HEK293 (cell line): ENCODE data around the gene ZFP36.

ENCODE experiments used
- CTCF ChIA-PET: fragments of 350-600 bp; formaldehyde crosslinking; extraction: SDS; loops from one replicate; lab custom pipeline; 2021; ENCODE audit warnings: antibody characterized with exemption; lab: Yijun Ruan, JAX
- POLR2A ChIA-PET: fragments of 300-600 bp; formaldehyde crosslinking; extraction: SDS; loops from one replicate; lab custom pipeline; 2020; ENCODE audit warnings: antibody characterized with exemption, inconsistent platforms; lab: Yijun Ruan, JAX
- H3K27ac ChIP-seq: fragments of 200-500 bp; sonication (Bioruptor generic); 2 replicates; pipeline ENCODE4 v1.5.1; 2014; ENCODE audit warnings: low read depth, low read length, control low read depth, inconsistent platforms; ENCODE audit errors: extremely low read depth
- H3K36me3 ChIP-seq, 2 experiments: fragments of 200-500 bp in 1 of 2; sonication (Bioruptor generic) in 1 of 2; 1 replicate in 1 of 2; 2 replicates in 1 of 2; pipeline ENCODE4 v1.5.1; 2014 to 2017; ENCODE audit warnings: inconsistent platforms in 2 of 2, low read length in 2 of 2; ENCODE audit not compliant: control insufficient read depth in 2 of 2, insufficient read depth in 1 of 2
- H3K4me1 ChIP-seq: fragments of 200-500 bp; sonication (Bioruptor generic); 2 replicates; pipeline ENCODE4 v1.5.1; 2014; ENCODE audit warnings: mild to moderate bottlenecking, low read length, inconsistent platforms; ENCODE audit not compliant: control insufficient read depth, insufficient read depth
- H3K4me3 ChIP-seq: 2 replicates; pipeline ENCODE4 v1.5.1; 2011; ENCODE audit warnings: low read depth, mild to moderate bottlenecking, control low read depth, low read length, moderate library complexity
- H3K9me3 ChIP-seq: fragments of 200-500 bp; sonication (Bioruptor generic); 2 replicates; pipeline ENCODE4 v1.5.1; 2014; ENCODE audit warnings: low read depth, low read length, inconsistent platforms; ENCODE audit not compliant: control insufficient read depth, insufficient read depth
- EGR2 ChIP-seq: fragments of 450-650 bp; formaldehyde crosslinking; IDR thresholded peaks from 2 replicates; pipeline ENCODE4 v1.5.1; 2016; ENCODE audit warnings: low read depth, missing biosample characterization, missing genetic modification characterization
- ELK4 ChIP-seq: IDR thresholded peaks from 2 replicates; pipeline ENCODE4 v1.6.1; 2011; ENCODE audit warnings: mild to moderate bottlenecking, low read depth, low read length, borderline replicate concordance
- GLI2 ChIP-seq: fragments of 450-650 bp; formaldehyde crosslinking; IDR thresholded peaks from 2 replicates; pipeline ENCODE4; 2017; ENCODE audit warnings: missing biosample characterization, missing genetic modification characterization, low read depth, borderline replicate concordance
- KLF9 ChIP-seq: fragments of 450-650 bp; formaldehyde crosslinking; IDR thresholded peaks from 2 replicates; pipeline ENCODE4 v1.5.1; 2016; ENCODE audit warnings: missing biosample characterization, missing genetic modification characterization, low read depth
- SP3 ChIP-seq: fragments of 450-650 bp; formaldehyde crosslinking; IDR thresholded peaks from 2 replicates; pipeline ENCODE4 v1.5.1; 2016; ENCODE audit warnings: missing biosample characterization, missing genetic modification characterization
- TSHZ1 ChIP-seq: fragments of 450-650 bp; formaldehyde crosslinking; IDR thresholded peaks from 2 replicates; pipeline ENCODE4 v1.5.1; 2016; ENCODE audit warnings: missing biosample characterization, missing genetic modification characterization, borderline replicate concordance
- ZBTB1 ChIP-seq: fragments of 450-650 bp; formaldehyde crosslinking; IDR thresholded peaks from 2 replicates; pipeline ENCODE4 v1.5.1; 2016; ENCODE audit warnings: missing biosample characterization, missing genetic modification characterization
- ZBTB10 ChIP-seq: fragments of 450-650 bp; formaldehyde crosslinking; IDR thresholded peaks from 2 replicates; pipeline ENCODE4 v1.5.1; 2016; ENCODE audit warnings: missing biosample characterization, missing genetic modification characterization
- ZBTB26 ChIP-seq: fragments of 450-650 bp; formaldehyde crosslinking; optimal IDR thresholded peaks from 2 replicates; pipeline ENCODE3; 2016; ENCODE audit warnings: missing biosample characterization, mild to moderate bottlenecking, missing genetic modification characterization
- ZEB2 ChIP-seq: fragments of 450-650 bp; formaldehyde crosslinking; IDR thresholded peaks from 2 replicates; pipeline ENCODE4 v1.5.1; 2016; ENCODE audit warnings: missing biosample characterization, missing genetic modification characterization
- ZFP3 ChIP-seq: fragments of 450-650 bp; formaldehyde crosslinking; IDR thresholded peaks from 2 replicates; pipeline ENCODE4 v1.5.1; 2016; ENCODE audit warnings: low read depth, missing biosample characterization, missing genetic modification characterization
- ZNF266 ChIP-seq: fragments of 450-650 bp; formaldehyde crosslinking; IDR thresholded peaks from 2 replicates; pipeline ENCODE4 v1.5.1; 2016; ENCODE audit warnings: missing biosample characterization, missing genetic modification characterization, low read depth
- ZNF391 ChIP-seq: fragments of 450-650 bp; formaldehyde crosslinking; IDR thresholded peaks from 2 replicates; pipeline ENCODE4 v1.5.1; 2016; ENCODE audit warnings: low read depth, missing biosample characterization, missing genetic modification characterization, borderline replicate concordance
- ZNF398 ChIP-seq: fragments of 450-650 bp; formaldehyde crosslinking; IDR thresholded peaks from 2 replicates; pipeline ENCODE4 v1.5.1; 2017; ENCODE audit warnings: missing biosample characterization, missing genetic modification characterization
- ZNF48 ChIP-seq: fragments of 450-650 bp; formaldehyde crosslinking; IDR thresholded peaks from 2 replicates; pipeline ENCODE4 v1.5.1; 2016; ENCODE audit warnings: missing biosample characterization, missing genetic modification characterization
- ZNF488 ChIP-seq: fragments of 450-650 bp; formaldehyde crosslinking; IDR thresholded peaks from 2 replicates; pipeline ENCODE4 v1.5.1; 2016; ENCODE audit warnings: missing biosample characterization, missing genetic modification characterization
- ZNF514 ChIP-seq: fragments of 450-650 bp; formaldehyde crosslinking; IDR thresholded peaks from 2 replicates; pipeline ENCODE4 v1.5.1; 2016; ENCODE audit warnings: missing biosample characterization, missing genetic modification characterization
- ZNF548 ChIP-seq: fragments of 450-650 bp; formaldehyde crosslinking; IDR thresholded peaks from 2 replicates; pipeline ENCODE4 v1.5.1; 2016; ENCODE audit warnings: missing biosample characterization, missing genetic modification characterization
- ZNF624 ChIP-seq: fragments of 450-650 bp; formaldehyde crosslinking; IDR thresholded peaks from 2 replicates; pipeline ENCODE4 v1.5.1; 2017; ENCODE audit warnings: missing biosample characterization, missing genetic modification characterization
- ZNF777 ChIP-seq: fragments of 450-650 bp; formaldehyde crosslinking; IDR thresholded peaks from 2 replicates; pipeline ENCODE4 v1.5.1; 2017; ENCODE audit warnings: missing biosample characterization, missing genetic modification characterization, borderline replicate concordance

ZFP36 gene

GRCh38 chr19:39409208-39410016 lies 2.8 kb downstream of the ZFP36 start:
- POLR2A ChIA-PET: interaction anchor here (0.6 to 11.2 kb wide), 8 partner anchors 11 to 471 kb away, joined by 3 to 175 read pairs (median 4); partner anchors contain the start of genes MED29, PAF1, RPS16 and TIMM50
- peaks cover 44% of the 10 kb centered on the region for H3K4me1 ChIP-seq
- no peak for TF ChIP-seq ZNF514
- TF ChIP-seq KLF9 (tag by site-specific recombination): peak; percentile 88
- TF ChIP-seq EGR2 (tag by site-specific recombination): 0 out of 2 replicates have a peak, but pooled peaks have one; percentile 27
- peak; percentile 4; the same call in 1 of the 2 replicates for TF ChIP-seq ZBTB1 (tag by site-specific recombination)
- TF ChIP-seq ZNF777 (tag by site-specific recombination): no peak; the same call in 1 of the 2 replicates
- TF ChIP-seq SP3 (tag by site-specific recombination): peak; percentile 79
- TF ChIP-seq ZNF624 (tag by site-specific recombination): no peak
- TF ChIP-seq TSHZ1: peak; percentile 86
- no peak for TF ChIP-seq ZNF48 (tag by site-specific recombination)
- peak; percentile 100 for TF ChIP-seq ZEB2
- TF ChIP-seq ZNF266: no peak
- peak; percentile 96 for TF ChIP-seq ZBTB26 (tag by site-specific recombination)
- TF ChIP-seq ZFP3 (tag by site-specific recombination): no peak
- TF ChIP-seq ZBTB10 (tag by site-specific recombination): peak; percentile 96
- TF ChIP-seq ELK4: no peak
- no peak for TF ChIP-seq ZNF488 (tag by site-specific recombination)
- no peak for TF ChIP-seq ZNF548 (tag by site-specific recombination)
- no peak for TF ChIP-seq GLI2
- TF ChIP-seq ZNF391 (tag by site-specific recombination): peak; percentile 33; the same call in 1 of the 2 replicates
- TF ChIP-seq ZNF398 (tag by site-specific recombination): peak; percentile 6

More at GRCh38 chr19:39409208-39410016, 2.8 kb downstream of the ZFP36 start:
- Histone ChIP-seq H3K36me3 (peaks cover 3 to 4% of the 10 kb centered on the region in 2 experiments; a peak in 2 of 3 replicates), H3K27ac (peak overlapping the region; percentile 89), H3K4me3 (peak overlapping the region; percentile 51), H3K9me3 (no peaks in the 10 kb centered on the region)
- CTCF ChIA-PET: interaction anchor here (0.6 to 4.6 kb wide), 4 partner anchors 10 to 97 kb away, joined by 3 to 41 read pairs (median 4); no protein-coding TSS in a partner anchor
